Stomach smooth muscle (tissue), 2 donors: ENCODE measurements around the gene FYCO1.

Experiments used
- H3K27ac ChIP-seq: one replicate; pipeline ENCODE4 v1.7.0; 2013; ENCODE audit warnings: mild to moderate bottlenecking, low read length, inconsistent platforms
- H3K27me3 ChIP-seq, 2 donors: one replicate each; pipeline ENCODE4 v1.7.0; 2013; ENCODE audit warnings: low read length in 2 of 2; ENCODE audit not compliant: insufficient read depth in 2 of 2, control insufficient read depth in 1 of 2
- H3K36me3 ChIP-seq, 2 donors: one replicate each; pipeline ENCODE4 v1.7.0; 2013; ENCODE audit warnings: low read length in 2 of 2; ENCODE audit not compliant: control insufficient read depth in 2 of 2, insufficient read depth in 2 of 2
- H3K4me1 ChIP-seq: one replicate; pipeline ENCODE4 v1.7.0; 2013; ENCODE audit warnings: low read length; ENCODE audit not compliant: control insufficient read depth, insufficient read depth
- H3K4me3 ChIP-seq, 2 donors: one replicate each; pipeline ENCODE4 v1.7.0; 2013; ENCODE audit warnings: low read length in 2 of 2
- H3K9ac ChIP-seq, 2 donors: one replicate each; pipeline ENCODE4 v1.7.0; 2013; ENCODE audit warnings: low read length in 2 of 2, mild to moderate bottlenecking in 1 of 2
- H3K9me3 ChIP-seq, 2 donors: one replicate each; pipeline ENCODE4 v1.7.0; 2013; ENCODE audit warnings: low read length in 2 of 2; ENCODE audit not compliant: control insufficient read depth in 2 of 2
- donor health status: healthy.
- donor health status: Pancreatic carcinoma.

FYCO1 gene

GRCh38 chr3:45983770-45984169 is 11.9 kb downstream of the FYCO1 start:
- Histone ChIP-seq H3K36me3 (peaks cover 25 to 42% of the 10 kb centered on the region in 2 donors), H3K4me3 (no peak overlapping the region), H3K27ac (peak overlapping the region; percentile 95), H3K9me3 (no peaks in the 10 kb centered on the region), H3K27me3 (no peaks in the 10 kb centered on the region), H3K4me1 (peaks cover 55% of the 10 kb centered on the region), H3K9ac (no peak overlapping the region)

GRCh38 chr3:45981346-45982074 is 14.1 kb downstream of the FYCO1 start:
- Histone ChIP-seq H3K36me3 (peaks cover 36 to 59% of the 10 kb centered on the region in 2 donors), H3K27ac (no peak overlapping the region), H3K27me3 (no peaks in the 10 kb centered on the region), H3K4me1 (peaks cover 33% of the 10 kb centered on the region), H3K4me3 (no peak overlapping the region), H3K9ac (no peak overlapping the region), H3K9me3 (no peaks in the 10 kb centered on the region)

- H3K27me3 ChIP-seq: no peaks in the 10 kb centered on the region
- no peaks in the 10 kb centered on the region for H3K9me3 ChIP-seq
- H3K27ac ChIP-seq: no peak overlapping the region
- H3K4me1 ChIP-seq: peaks cover 26% of the 10 kb centered on the region
- peaks cover 37 to 66% of the 10 kb centered on the region in 2 donors for H3K36me3 ChIP-seq
- H3K9ac ChIP-seq: no peak overlapping the region
- no peak overlapping the region for H3K4me3 ChIP-seq
These were observed 14.8 kb downstream of the FYCO1 start for GRCh38 chr3:45980819-45981218.

- Histone ChIP-seq H3K9ac (no peak overlapping the region), H3K4me1 (peaks cover 21% of the 10 kb centered on the region), H3K27me3 (no peaks in the 10 kb centered on the region), H3K27ac (no peak overlapping the region), H3K4me3 (no peak overlapping the region), H3K9me3 (no peaks in the 10 kb centered on the region), H3K36me3 (peaks cover 39 to 69% of the 10 kb centered on the region in 2 donors)
These were observed 15.3 kb downstream of the FYCO1 start for GRCh38 chr3:45980229-45980813.

GRCh38 chr3:45979378-45979777 is 16.2 kb downstream of the FYCO1 start:
- Histone ChIP-seq H3K9ac (no peak overlapping the region), H3K27ac (no peak overlapping the region), H3K36me3 (peaks cover 42 to 78% of the 10 kb centered on the region in 2 donors), H3K4me3 (no peak overlapping the region), H3K4me1 (peaks cover 13% of the 10 kb centered on the region), H3K9me3 (no peaks in the 10 kb centered on the region), H3K27me3 (no peaks in the 10 kb centered on the region)

- no peak overlapping the region for H3K9ac ChIP-seq
- H3K9me3 ChIP-seq: no peaks in the 10 kb centered on the region
- no peak overlapping the region for H3K27ac ChIP-seq
- H3K4me1 ChIP-seq: peaks cover under 1% of the 10 kb centered on the region
- peaks cover 35 to 78% of the 10 kb centered on the region in 2 donors for H3K36me3 ChIP-seq
- H3K27me3 ChIP-seq: no peaks in the 10 kb centered on the region
- H3K4me3 ChIP-seq: no peak overlapping the region
These were observed 17.4 kb downstream of the FYCO1 start for GRCh38 chr3:45978006-45978761.

- Histone ChIP-seq H3K27me3 (no peaks in the 10 kb centered on the region), H3K27ac (no peak overlapping the region), H3K4me1 (peaks cover 11% of the 10 kb centered on the region), H3K9ac (no peak overlapping the region), H3K36me3 (peaks cover 29 to 65% of the 10 kb centered on the region in 2 donors), H3K4me3 (no peak overlapping the region), H3K9me3 (no peaks in the 10 kb centered on the region)
These were observed 19.2 kb downstream of the FYCO1 start for GRCh38 chr3:45976191-45977091.

- H3K27me3 ChIP-seq: no peaks in the 10 kb centered on the region
- H3K4me3 ChIP-seq: no peak overlapping the region
- no peak overlapping the region for H3K27ac ChIP-seq
- no peaks in the 10 kb centered on the region for H3K9me3 ChIP-seq
- peaks cover 22 to 58% of the 10 kb centered on the region in 2 donors for H3K36me3 ChIP-seq
- H3K4me1 ChIP-seq: peaks cover 11% of the 10 kb centered on the region
- no peak overlapping the region for H3K9ac ChIP-seq
These were observed 19.9 kb downstream of the FYCO1 start for GRCh38 chr3:45975686-45976085.

- H3K27me3 ChIP-seq: no peaks in the 10 kb centered on the region
- no peak overlapping the region for H3K27ac ChIP-seq
- peaks cover 27 to 57% of the 10 kb centered on the region in 2 donors for H3K36me3 ChIP-seq
- no peak overlapping the region for H3K9ac ChIP-seq
- no peaks in the 10 kb centered on the region for H3K9me3 ChIP-seq
- H3K4me1 ChIP-seq: peaks cover 11% of the 10 kb centered on the region
- H3K4me3 ChIP-seq: no peak overlapping the region
These were observed 20.9 kb downstream of the FYCO1 start for GRCh38 chr3:45974686-45975085.
